IMR-90 (cell line): ENCODE results near the gene PAX5. TPM values are rescaled to one million over a fixed set of nuclear protein-coding genes. Genes with fewer than 3 reads are reported as not detected.

Source experiments
- ATAC-seq: fragments of 200-7000 bp; cut with Tn5 transposase; 2 replicates; pipeline ENCODE4 v1.9.1; 2020; ENCODE audit warnings: low read depth, mild to moderate bottlenecking, moderate library complexity
- BruUV-seq: library from RNA; stranded (reverse); fragments of 400-500 nt; replicated peaks from 2 replicates; lab custom pipeline; 2021; lab: Mats Ljungman, UMichigan
- CTCF ChIA-PET: fragments of 300-600 bp; formaldehyde crosslinking; extraction: SDS; loops from one replicate; lab custom pipeline; 2021; ENCODE audit warnings: antibody characterized with exemption; lab: Yijun Ruan, JAX
- POLR2A ChIA-PET: fragments of 300-600 bp; sonication (Branson Sonifier 250); formaldehyde crosslinking; loops from one replicate; lab custom pipeline; 2022; ENCODE audit warnings: antibody characterized with exemption; ENCODE audit not compliant: unreplicated experiment; lab: Charles Lee
- DNase-seq: peaks from one replicate; pipeline ENCODE4 v3.0.0; 2013
- H2AFZ ChIP-seq: replicated peaks from 2 replicates; pipeline ENCODE3; 2013; ENCODE audit warnings: low read length, mild to moderate bottlenecking; ENCODE audit not compliant: poor library complexity
- H2AK5ac ChIP-seq: 2 replicates; pipeline ENCODE4 v1.6.1; 2013; ENCODE audit warnings: low read depth, low read length, inconsistent platforms
- H2AK9ac ChIP-seq: replicated peaks from 2 replicates; pipeline ENCODE3; 2013; ENCODE audit warnings: mild to moderate bottlenecking, low read depth, low read length, moderate library complexity; ENCODE audit not compliant: poor library complexity
- H2BK120ac ChIP-seq: 2 replicates; pipeline ENCODE4 v1.6.1; 2013; ENCODE audit warnings: low read depth, low read length, inconsistent platforms
- H2BK15ac ChIP-seq: 3 replicates; pipeline ENCODE4 v1.6.1; 2013; ENCODE audit warnings: low read depth, low read length, inconsistent platforms
- H2BK20ac ChIP-seq: 2 replicates; pipeline ENCODE4 v1.6.1; 2013; ENCODE audit warnings: low read depth, mild to moderate bottlenecking, inconsistent platforms, low read length, moderate library complexity
- H2BK5ac ChIP-seq: 2 replicates; pipeline ENCODE4 v1.6.1; 2013; ENCODE audit warnings: mild to moderate bottlenecking, low read depth, low read length, inconsistent platforms; ENCODE audit not compliant: poor library complexity, severe bottlenecking
- H3K14ac ChIP-seq: replicated peaks from 2 replicates; pipeline ENCODE4 v1.6.1; 2013; ENCODE audit warnings: low read depth, low read length, inconsistent platforms
- H3K18ac ChIP-seq: 2 replicates; pipeline ENCODE4 v1.6.1; 2013; ENCODE audit warnings: low read depth, low read length, control low read depth
- H3K23ac ChIP-seq: 2 replicates; pipeline ENCODE4 v1.6.1; 2013; ENCODE audit warnings: low read depth, low read length, inconsistent platforms
- H3K27ac ChIP-seq: 2 replicates; pipeline ENCODE4 v1.5.1; 2013; ENCODE audit warnings: mild to moderate bottlenecking, control low read depth, low read length; ENCODE audit not compliant: insufficient read depth
- H3K27me3 ChIP-seq: 2 replicates; pipeline ENCODE4 v1.6.1; 2013; ENCODE audit warnings: low read length; ENCODE audit not compliant: control insufficient read depth, insufficient read depth
- H3K36me3 ChIP-seq: 2 replicates; pipeline ENCODE4 v1.6.1; 2013; ENCODE audit warnings: low read length, mixed read lengths; ENCODE audit not compliant: control insufficient read depth, insufficient read depth
- H3K4ac ChIP-seq: 2 replicates; pipeline ENCODE4 v1.6.1; 2013; ENCODE audit warnings: low read depth, low read length, inconsistent platforms
- H3K4me1 ChIP-seq: 2 replicates; pipeline ENCODE4 v1.6.1; 2013; ENCODE audit warnings: low read length, mixed read lengths; ENCODE audit not compliant: control insufficient read depth, insufficient read depth
- H3K4me2 ChIP-seq: 2 replicates; pipeline ENCODE4 v1.6.1; 2013; ENCODE audit warnings: low read depth, mild to moderate bottlenecking, control low read depth, low read length, moderate library complexity
- H3K4me3 ChIP-seq: 2 replicates; pipeline ENCODE4 v1.5.1; 2013; ENCODE audit warnings: low read depth, mild to moderate bottlenecking, control low read depth, low read length, moderate library complexity; ENCODE audit not compliant: insufficient read depth
- H3K56ac ChIP-seq: 2 replicates; pipeline ENCODE4 v1.6.1; 2013; ENCODE audit warnings: low read length, inconsistent platforms; ENCODE audit not compliant: insufficient read depth; ENCODE audit errors: extremely low read depth
- H3K79me1 ChIP-seq, 2 experiments: 2 replicates each; pipeline ENCODE4 v1.6.1; 2013; ENCODE audit warnings: low read length in 2 of 2, inconsistent platforms in 1 of 2, low read depth in 1 of 2
- H3K9ac ChIP-seq: 2 replicates; pipeline ENCODE4 v1.6.1; 2013; ENCODE audit warnings: low read depth, low read length, control low read depth
- H3K9me1 ChIP-seq: 2 replicates; pipeline ENCODE4 v1.6.1; 2013; ENCODE audit warnings: low read length, inconsistent platforms; ENCODE audit not compliant: insufficient read depth
- H3K9me3 ChIP-seq: 2 replicates; pipeline ENCODE4 v1.6.1; 2013; ENCODE audit warnings: low read length; ENCODE audit not compliant: control insufficient read depth, insufficient read depth
- H4K20me1 ChIP-seq: 2 replicates; pipeline ENCODE4 v1.6.1; 2013; ENCODE audit warnings: low read length, inconsistent platforms; ENCODE audit not compliant: insufficient read depth
- H4K5ac ChIP-seq: 2 replicates; pipeline ENCODE4 v1.6.1; 2013; ENCODE audit warnings: mild to moderate bottlenecking, low read depth, low read length, control low read depth
- H4K8ac ChIP-seq, 2 experiments: 2 replicates each; pipeline ENCODE4 v1.6.1; 2013; ENCODE audit warnings: low read depth in 2 of 2, low read length in 2 of 2, control low read depth in 1 of 2, inconsistent platforms in 1 of 2
- H4K91ac ChIP-seq: 2 replicates; pipeline ENCODE4 v1.6.1; 2013; ENCODE audit warnings: low read depth, low read length, inconsistent platforms; ENCODE audit not compliant: insufficient read depth
- BHLHE40 ChIP-seq: fragments of 150-350 bp; IDR thresholded peaks from 2 replicates; pipeline ENCODE4 v1.6.1; 2016; ENCODE audit warnings: mild to moderate bottlenecking, low read depth, low read length
- CEBPB ChIP-seq: IDR thresholded peaks from 2 replicates; pipeline ENCODE4 v1.6.1; 2012; ENCODE audit warnings: low read depth, low read length, improper control_type of control experiment
- CHD1 ChIP-seq: IDR thresholded peaks from 2 replicates; pipeline ENCODE4 v1.6.1; 2012; ENCODE audit warnings: low read depth, low read length, improper control_type of control experiment
- CTCF ChIP-seq: conservative IDR thresholded peaks from 2 replicates; pipeline ENCODE4 v1.5.1; 2012; ENCODE audit warnings: mild to moderate bottlenecking, low read depth, low read length, improper control_type of control experiment
- FOS ChIP-seq: fragments of 150-350 bp; IDR thresholded peaks from 2 replicates; pipeline ENCODE4 v1.6.1; 2016; ENCODE audit warnings: low read depth, low read length
- MAFK ChIP-seq: IDR thresholded peaks from 2 replicates; pipeline ENCODE4 v1.6.1; 2012; ENCODE audit warnings: low read depth, low read length, improper control_type of control experiment
- MAZ ChIP-seq: IDR thresholded peaks from 2 replicates; pipeline ENCODE4 v1.6.1; 2012; ENCODE audit warnings: low read depth, mild to moderate bottlenecking, low read length, improper control_type of control experiment, moderate library complexity, borderline replicate concordance
- MXI1 ChIP-seq: IDR thresholded peaks from 2 replicates; pipeline ENCODE4 v1.6.1; 2012; ENCODE audit warnings: low read depth, mild to moderate bottlenecking, low read length, moderate library complexity, borderline replicate concordance
- NFE2L2 ChIP-seq: fragments of 150-350 bp; IDR thresholded peaks from 2 replicates; pipeline ENCODE4 v1.6.1; 2016; ENCODE audit warnings: low read depth, mild to moderate bottlenecking, low read length
- POLR2A ChIP-seq: IDR thresholded peaks from 2 replicates; pipeline ENCODE4 v1.6.1; 2012; ENCODE audit warnings: mild to moderate bottlenecking, low read depth, low read length
- RAD21 ChIP-seq: IDR thresholded peaks from 2 replicates; pipeline ENCODE4 v1.6.1; 2012; ENCODE audit warnings: low read length, improper control_type of control experiment
- RCOR1 ChIP-seq: IDR thresholded peaks from 2 replicates; pipeline ENCODE4 v1.6.1; 2012; ENCODE audit warnings: mild to moderate bottlenecking, low read length, improper control_type of control experiment; ENCODE audit not compliant: insufficient replicate concordance
- RFX5 ChIP-seq: IDR thresholded peaks from 2 replicates; pipeline ENCODE4 v1.8.0; 2012; ENCODE audit warnings: low read depth, mild to moderate bottlenecking, low read length, moderate library complexity
- SMC3 ChIP-seq: fragments of 150-350 bp; IDR thresholded peaks from 2 replicates; pipeline ENCODE4 v1.6.1; 2016; ENCODE audit warnings: low read depth, mild to moderate bottlenecking, antibody characterized with exemption, low read length, moderate library complexity
- WGBS, 2 experiments: methylation state at CpG; one replicate each; pipeline versions ENCODE4 v1.1.5 to v1.1.7; 2013; ENCODE audit warnings: missing lambda C conversion rate in 2 of 2; ENCODE audit not compliant: insufficient read length in 1 of 2; ENCODE audit errors: extremely low coverage in 2 of 2; 5-methylcytosine and 5-hydroxymethylcytosine counted together
- dilution Hi-C: fragments of 300-500 bp; cut with HindIII; formaldehyde crosslinking; loops from one replicate; pipeline ENCODE4 v1.14.3; 2018; ENCODE audit warnings: low sequenced_read_pairs; ENCODE audit not compliant: unreplicated experiment
- in situ Hi-C: fragments of 300-500 bp; cut with MboI; formaldehyde crosslinking; loops from 3 replicates; pipeline ENCODE4 v1.14.3; 2019; ENCODE audit warnings: low sequenced_read_pairs, inconsistent platforms, mixed read lengths
- intact Hi-C: fragments of 100-400 bp; cut with micrococcal nuclease; formaldehyde crosslinking; loops from 2 replicates; pipeline ENCODE4 v1.10.0; 2022
- polyA plus RNA-seq, 3 experiments: library from polyadenylated mRNA; depleted of rRNA; stranded (reverse); fragments of >200 nt; gene quantifications; 2 replicates each; pipeline ENCODE4 v1.2.3, GENCODE V29; 2012; ENCODE audit warnings: low replicate concordance in 1 of 3
- total RNA-seq: library from RNA; depleted of rRNA; stranded (reverse); fragments of >200 nt; gene quantifications from 2 replicates; pipeline ENCODE4 v1.2.3, GENCODE V29; 2012
- TF ChIP-seq, protein P1 (sequence below): fragments of 150-350 bp; IDR thresholded peaks from 2 replicates; pipeline ENCODE4 v1.6.1; 2016; ENCODE audit warnings: low read depth, mild to moderate bottlenecking, low read length, moderate library complexity, borderline replicate concordance
- TF ChIP-seq, protein P2 (sequence below): fragments of 150-350 bp; IDR thresholded peaks from 2 replicates; pipeline ENCODE4 v1.6.1; 2017; ENCODE audit warnings: mild to moderate bottlenecking, antibody characterized with exemption, low read length, low read depth

Gene PAX5
- total and polyA plus RNA-seq, 2 of the 4 experiments (the other 2 are of a cell fraction) = not detected

DNA sequence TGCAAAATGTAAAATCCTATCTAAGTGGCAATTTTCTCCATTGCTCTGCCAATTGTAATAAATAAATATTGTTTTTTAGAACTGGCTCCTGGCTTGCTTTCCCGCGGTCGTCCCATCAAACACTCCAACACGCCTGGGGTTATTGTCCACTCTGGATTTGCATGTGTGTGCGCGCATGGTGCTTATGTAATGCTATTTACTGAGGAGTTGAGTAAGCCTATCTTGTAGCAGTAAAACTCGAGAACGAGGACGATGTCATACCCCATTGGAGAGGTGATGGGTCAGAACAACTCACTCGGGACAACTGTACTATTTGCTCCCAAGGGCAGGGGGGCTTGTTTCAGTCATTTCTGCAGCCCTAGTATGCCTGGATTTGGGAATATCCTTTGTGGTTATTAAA, 220.9 kb downstream of the PAX5 start:
- Histone ChIP-seq H3K79me1 (no peaks in the 10 kb centered on the region), H2BK120ac (no peak overlapping the region), H4K8ac (no peak overlapping the region), H3K27me3 (peaks cover 20% of the 10 kb centered on the region), H3K18ac (no peak overlapping the region), H3K4ac (no peak overlapping the region), H3K4me1 (no peaks in the 10 kb centered on the region), H3K9ac (no peak overlapping the region), H3K14ac (no peak overlapping the region), H2BK5ac (no peak overlapping the region), H3K4me2 (no peak overlapping the region), H2AK9ac (no peak overlapping the region), H2BK15ac (no peak overlapping the region), H2BK20ac (no peak overlapping the region), H3K4me3 (no peak overlapping the region), H3K36me3 (no peaks in the 10 kb centered on the region), H4K5ac (no peak overlapping the region), H3K9me1 (no peaks in the 10 kb centered on the region), H4K91ac (no peak overlapping the region), H2AK5ac (no peak overlapping the region), H3K23ac (no peak overlapping the region), H3K56ac (no peak overlapping the region), H2AFZ (no peak overlapping the region), H4K20me1 (no peaks in the 10 kb centered on the region), H3K27ac (no peak overlapping the region), H3K9me3 (no peaks in the 10 kb centered on the region)
- DNase-seq (no peak), ATAC-seq (no peak)
- dilution Hi-C loops (no loop called here), in situ Hi-C loops (no loop called here), intact Hi-C loops (no loop called here)
- POLR2A ChIA-PET = no interaction called here
- no CpG with 5 or more reads among the region's 10 CpGs for WGBS, 2 experiments
- CTCF ChIA-PET = no interaction called here
- no peak for TF ChIP-seq SMC3
- TF ChIP-seq RFX5 = no peak
- no peak for TF ChIP-seq MXI1
- TF ChIP-seq MAZ = no peak
- TF ChIP-seq, protein P1, sequence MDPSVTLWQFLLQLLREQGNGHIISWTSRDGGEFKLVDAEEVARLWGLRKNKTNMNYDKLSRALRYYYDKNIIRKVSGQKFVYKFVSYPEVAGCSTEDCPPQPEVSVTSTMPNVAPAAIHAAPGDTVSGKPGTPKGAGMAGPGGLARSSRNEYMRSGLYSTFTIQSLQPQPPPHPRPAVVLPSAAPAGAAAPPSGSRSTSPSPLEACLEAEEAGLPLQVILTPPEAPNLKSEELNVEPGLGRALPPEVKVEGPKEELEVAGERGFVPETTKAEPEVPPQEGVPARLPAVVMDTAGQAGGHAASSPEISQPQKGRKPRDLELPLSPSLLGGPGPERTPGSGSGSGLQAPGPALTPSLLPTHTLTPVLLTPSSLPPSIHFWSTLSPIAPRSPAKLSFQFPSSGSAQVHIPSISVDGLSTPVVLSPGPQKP = no peak
- TF ChIP-seq, protein P2, sequence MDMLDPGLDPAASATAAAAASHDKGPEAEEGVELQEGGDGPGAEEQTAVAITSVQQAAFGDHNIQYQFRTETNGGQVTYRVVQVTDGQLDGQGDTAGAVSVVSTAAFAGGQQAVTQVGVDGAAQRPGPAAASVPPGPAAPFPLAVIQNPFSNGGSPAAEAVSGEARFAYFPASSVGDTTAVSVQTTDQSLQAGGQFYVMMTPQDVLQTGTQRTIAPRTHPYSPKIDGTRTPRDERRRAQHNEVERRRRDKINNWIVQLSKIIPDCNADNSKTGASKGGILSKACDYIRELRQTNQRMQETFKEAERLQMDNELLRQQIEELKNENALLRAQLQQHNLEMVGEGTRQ = no peak
- TF ChIP-seq CHD1 = no peak
- no peak for TF ChIP-seq POLR2A
- no peak for TF ChIP-seq CTCF
- TF ChIP-seq MAFK = no peak
- TF ChIP-seq NFE2L2 = no peak
- TF ChIP-seq RCOR1 = no peak
- no peak for TF ChIP-seq BHLHE40
- TF ChIP-seq FOS = no peak
- TF ChIP-seq RAD21 = no peak
- no peak for TF ChIP-seq CEBPB
- no TSS peak for BruUV-seq
